ENCODE results near the gene POLR3A.

DNA sequence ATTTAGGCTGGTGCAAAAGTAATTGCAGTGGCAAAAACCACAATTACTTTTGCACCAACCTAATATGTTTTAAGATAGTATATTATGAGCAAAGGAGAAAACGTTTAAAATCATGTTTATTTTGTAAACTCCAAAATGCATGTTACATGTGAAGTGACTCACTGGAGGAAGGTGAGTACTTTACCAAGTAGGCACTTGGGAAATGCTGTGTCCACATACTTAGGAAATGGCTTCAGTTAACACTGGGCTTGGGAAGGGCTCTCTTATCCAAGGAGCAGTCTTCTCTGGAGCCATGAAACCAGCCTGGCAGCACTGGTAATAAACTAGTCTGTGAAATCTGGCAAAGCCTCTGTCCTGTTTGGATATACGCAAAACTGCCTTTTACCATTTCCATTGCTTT, 8.8 kb upstream of the POLR3A start:
- TF ChIP-seq CTCF (IDR thresholded peaks at IDR 0.05), result no peak
- no peak for TF ChIP-seq POLR2A (IDR thresholded peaks at IDR 0.05)
- no peak for TF ChIP-seq POLR2AphosphoS5 (IDR thresholded peaks at IDR 0.05)

Measured in breast epithelium (tissue), 3 donors.